Measurements from ENCODE around the gene PARP14.

- TF ChIP-seq, protein P1, sequence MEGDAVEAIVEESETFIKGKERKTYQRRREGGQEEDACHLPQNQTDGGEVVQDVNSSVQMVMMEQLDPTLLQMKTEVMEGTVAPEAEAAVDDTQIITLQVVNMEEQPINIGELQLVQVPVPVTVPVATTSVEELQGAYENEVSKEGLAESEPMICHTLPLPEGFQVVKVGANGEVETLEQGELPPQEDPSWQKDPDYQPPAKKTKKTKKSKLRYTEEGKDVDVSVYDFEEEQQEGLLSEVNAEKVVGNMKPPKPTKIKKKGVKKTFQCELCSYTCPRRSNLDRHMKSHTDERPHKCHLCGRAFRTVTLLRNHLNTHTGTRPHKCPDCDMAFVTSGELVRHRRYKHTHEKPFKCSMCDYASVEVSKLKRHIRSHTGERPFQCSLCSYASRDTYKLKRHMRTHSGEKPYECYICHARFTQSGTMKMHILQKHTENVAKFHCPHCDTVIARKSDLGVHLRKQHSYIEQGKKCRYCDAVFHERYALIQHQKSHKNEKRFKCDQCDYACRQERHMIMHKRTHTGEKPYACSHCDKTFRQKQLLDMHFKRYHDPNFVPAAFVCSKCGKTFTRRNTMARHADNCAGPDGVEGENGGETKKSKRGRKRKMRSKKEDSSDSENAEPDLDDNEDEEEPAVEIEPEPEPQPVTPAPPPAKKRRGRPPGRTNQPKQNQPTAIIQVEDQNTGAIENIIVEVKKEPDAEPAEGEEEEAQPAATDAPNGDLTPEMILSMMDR (IDR thresholded peaks at IDR 0.05): no peak
- no peak for TF ChIP-seq POLR2AphosphoS5 (IDR thresholded peaks at IDR 0.05; ENCODE audit: low read depth, low read length)
- TF ChIP-seq REST (IDR thresholded peaks at IDR 0.05; ENCODE audit: insufficient read depth in 1 of 2, low read depth in 2 of 2, low read length in 1 of 2): no peak
- TF ChIP-seq SIN3A (IDR thresholded peaks at IDR 0.05; ENCODE audit: borderline replicate concordance, insufficient read depth, low read depth, low read length): no peak
- no peak for TF ChIP-seq TCF7L2 (IDR thresholded peaks at IDR 0.05; ENCODE audit: low read depth, low read length)
These were observed 46.7 kb downstream of the PARP14 start for GRCh38 chr3:122727294-122727693.

Data from Panc1 (cell line).